GM12891 (cell line): ENCODE measurements around the gene CPNE8.
"Not testable (repeated sequence)": the region's sequence is repeated elsewhere in the genome, so short reads cannot be mapped to it uniquely, and the experiment has no call there.

ENCODE experiments used
- DNase-seq: peaks from one replicate; pipeline ENCODE4 v3.0.0; 2011; ENCODE audit warnings: low spot score; ENCODE audit not compliant: insufficient read length
- FAIRE-seq: peaks from 2 replicates; lab custom pipeline; 2011; peaks lifted over from hg19 to GRCh38; lab: Jason Lieb, UNC
- PAX5 ChIP-seq: IDR thresholded peaks from 2 replicates; pipeline ENCODE4 v1.6.1; 2011; ENCODE audit warnings: low read length, moderate library complexity, mild to moderate bottlenecking; ENCODE audit not compliant: insufficient read depth, severe bottlenecking
- POLR2A ChIP-seq: IDR thresholded peaks from 2 replicates; pipeline ENCODE4 v1.6.1; 2011; ENCODE audit warnings: low read depth, low read length, control low read depth
- POLR2AphosphoS5 ChIP-seq: IDR thresholded peaks from 2 replicates; pipeline ENCODE4 v1.6.1; 2011; ENCODE audit warnings: low read depth, low read length, control low read depth
- POU2F2 ChIP-seq: IDR thresholded peaks from 2 replicates; pipeline ENCODE4 v1.6.1; 2011; ENCODE audit warnings: low read depth, mild to moderate bottlenecking, control low read depth, low read length, moderate library complexity
- SPI1 ChIP-seq: IDR thresholded peaks from 2 replicates; pipeline ENCODE4 v1.6.1; 2011; ENCODE audit warnings: low read depth, low read length, control low read depth
- TAF1 ChIP-seq: IDR thresholded peaks from 2 replicates; pipeline ENCODE4 v1.6.1; 2011; ENCODE audit warnings: low read depth, low read length, control low read depth

CPNE8 gene

DNA sequence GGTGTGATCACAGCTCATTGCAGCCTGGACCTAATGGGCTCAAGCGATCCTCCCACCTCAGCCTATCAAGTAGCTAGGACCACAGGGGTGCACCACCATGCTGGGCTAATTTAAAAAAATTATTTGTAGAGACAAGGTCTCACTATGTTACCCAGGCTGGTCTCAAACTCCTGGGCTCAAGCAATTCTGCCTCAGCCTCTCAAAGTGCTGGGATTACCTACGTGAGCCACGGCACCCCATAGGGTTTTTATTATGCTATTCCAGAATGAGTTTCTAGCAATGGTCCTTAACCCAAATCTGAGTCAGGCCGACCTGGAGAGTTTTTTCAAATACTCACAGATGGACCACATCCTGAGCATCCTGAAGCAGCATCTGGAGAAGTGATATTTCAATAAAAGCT is 159.8 kb downstream of the CPNE8 start:
- no peak for FAIRE-seq
- TF ChIP-seq TAF1 (no peak), SPI1 (no peak), POLR2AphosphoS5 (no peak), POLR2A (no peak), PAX5 (no peak), POU2F2 (no peak)
- no peak for DNase-seq

DNA sequence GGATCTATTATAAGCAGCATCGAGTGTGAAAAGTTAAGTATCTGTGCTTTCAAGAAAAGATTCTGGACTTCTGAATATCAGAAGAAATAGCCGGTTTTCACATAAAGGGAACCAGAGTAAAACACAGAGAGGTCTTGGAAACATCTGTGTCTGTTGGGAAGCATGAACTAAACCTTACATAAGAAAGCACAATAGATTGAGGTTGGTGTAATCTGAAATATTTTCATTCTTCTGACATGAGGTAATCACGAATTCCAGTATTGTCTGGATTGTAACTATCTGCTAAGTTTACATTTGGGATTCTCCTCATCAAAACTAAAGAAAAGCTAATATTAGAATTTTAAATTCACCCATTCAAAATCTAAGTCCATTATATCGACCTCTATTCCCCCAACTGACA is 161.3 kb downstream of the CPNE8 start:
- DNase-seq = no peak
- TF ChIP-seq PAX5 (no peak), SPI1 (no peak), POLR2AphosphoS5 (no peak), POU2F2 (no peak)
- no peak for FAIRE-seq

DNA sequence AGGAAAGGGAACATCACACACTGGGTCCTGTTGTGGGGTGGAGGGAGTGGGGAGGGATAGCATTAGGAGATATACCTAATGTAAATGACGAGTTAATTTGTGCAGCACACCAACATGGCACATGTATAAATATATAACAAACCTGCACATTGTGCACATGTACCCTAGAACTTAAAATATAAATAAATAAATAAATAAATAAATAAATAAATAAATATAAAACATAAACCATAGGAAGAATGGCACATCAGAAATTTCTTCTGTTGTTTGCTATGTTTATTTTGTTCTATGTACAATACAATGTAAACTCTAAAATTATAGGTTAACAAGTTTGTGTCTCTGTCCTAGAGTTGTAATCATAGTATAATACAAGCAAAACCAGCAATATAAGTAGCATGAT is 162.9 kb downstream of the CPNE8 start:
- not testable (repeated sequence) for FAIRE-seq, DNase-seq

DNA sequence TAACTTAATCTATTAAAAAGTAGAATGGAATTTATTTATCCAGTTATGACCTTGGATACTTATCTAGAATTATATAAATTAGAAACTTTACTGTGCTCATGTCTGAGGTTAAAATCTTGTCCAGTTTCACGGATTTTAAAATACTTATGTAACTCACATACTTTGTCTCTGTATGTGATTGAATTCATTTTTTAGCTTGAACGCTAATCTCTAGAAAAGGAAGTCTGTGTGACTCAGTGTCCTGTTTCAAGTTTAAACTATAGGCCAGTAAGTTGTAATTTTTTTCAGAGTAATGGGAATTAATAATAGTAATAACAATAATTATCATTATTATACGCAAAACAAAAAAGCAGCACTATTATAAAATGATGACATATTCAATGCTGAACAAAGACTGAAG is 168.6 kb downstream of the CPNE8 start:
- FAIRE-seq = no peak
- TF ChIP-seq PAX5 (no peak), POLR2AphosphoS5 (no peak)
- no peak for DNase-seq

DNA sequence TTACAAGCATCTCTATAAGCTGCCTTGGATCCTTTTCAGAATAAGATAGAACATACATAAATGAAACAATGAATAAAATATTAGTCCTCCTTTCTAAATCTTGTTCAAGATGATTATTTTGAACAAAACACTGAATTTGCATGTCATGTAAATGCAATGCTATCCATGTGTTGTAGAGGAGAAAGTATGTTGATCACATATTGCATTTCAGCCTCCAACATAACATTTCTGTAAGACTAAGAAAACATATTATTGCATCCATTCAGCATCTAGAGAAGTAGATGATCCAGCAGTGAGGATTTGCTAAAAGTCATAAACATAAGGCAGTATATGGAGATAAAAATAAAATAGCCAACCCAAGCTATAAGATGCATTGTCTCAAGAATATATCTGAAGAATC is 172.6 kb downstream of the CPNE8 start:
- FAIRE-seq = no peak
- TF ChIP-seq PAX5 (no peak), TAF1 (no peak), POU2F2 (no peak), POLR2A (no peak), POLR2AphosphoS5 (no peak), SPI1 (no peak)
- no peak for DNase-seq

DNA sequence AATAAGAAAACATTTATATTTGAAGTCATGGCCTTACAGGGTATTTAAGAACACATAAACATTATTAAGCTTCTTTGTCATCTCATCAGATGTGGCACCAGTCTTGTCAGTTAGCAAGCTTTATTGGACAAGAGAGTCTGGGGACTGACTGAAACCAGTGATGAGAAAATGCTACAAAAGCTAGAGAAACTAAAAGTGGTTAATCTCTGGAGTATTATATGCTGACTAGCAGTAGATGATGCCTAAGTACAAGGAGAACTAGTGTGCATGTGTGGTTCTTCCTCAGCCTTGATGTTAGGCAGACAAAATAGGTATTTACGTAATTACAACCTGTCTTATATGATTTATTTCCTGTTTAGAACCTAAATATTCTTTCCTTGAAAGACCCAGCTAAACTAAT is 176.5 kb downstream of the CPNE8 start:
- FAIRE-seq (no peak), DNase-seq (no peak)
- TF ChIP-seq PAX5 = no peak
- no peak for TF ChIP-seq POU2F2
- no peak for TF ChIP-seq SPI1

DNA sequence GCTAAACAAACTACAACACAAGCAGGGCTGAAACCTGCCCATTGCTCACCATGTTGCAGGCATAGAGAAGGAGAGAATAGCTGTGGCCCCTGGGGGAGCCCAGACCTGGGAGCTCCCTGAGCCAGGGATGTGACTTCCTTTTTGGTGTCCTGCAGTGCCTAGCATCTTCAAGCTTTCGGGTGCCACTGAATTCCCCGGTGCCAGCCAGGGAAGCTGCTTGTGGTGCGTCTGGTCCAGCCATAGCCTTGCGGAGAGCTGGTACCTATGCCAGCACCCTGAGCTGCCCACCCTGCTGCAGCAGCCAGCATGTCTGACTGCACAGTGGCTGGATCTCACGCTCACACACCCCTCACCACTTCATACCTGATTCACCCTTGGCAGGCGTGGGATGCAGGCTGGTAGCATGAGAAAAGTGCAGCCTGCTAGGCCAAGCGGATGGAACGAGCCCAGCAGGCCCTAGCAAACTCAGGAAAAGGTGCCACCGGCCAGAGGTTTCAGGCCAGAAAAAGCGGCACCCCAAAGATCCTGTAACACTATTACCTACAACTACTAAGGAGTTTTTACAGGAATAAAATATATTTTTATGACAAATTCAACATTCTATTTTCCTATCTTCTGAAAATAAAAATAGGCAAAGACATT is 183.7 kb downstream of the CPNE8 start:
- DNase-seq (no peak), FAIRE-seq (no peak)
- TF ChIP-seq POLR2AphosphoS5 = no peak
- no peak for TF ChIP-seq PAX5
- TF ChIP-seq TAF1 = no peak
- TF ChIP-seq POU2F2 = no peak
- no peak for TF ChIP-seq SPI1

DNA sequence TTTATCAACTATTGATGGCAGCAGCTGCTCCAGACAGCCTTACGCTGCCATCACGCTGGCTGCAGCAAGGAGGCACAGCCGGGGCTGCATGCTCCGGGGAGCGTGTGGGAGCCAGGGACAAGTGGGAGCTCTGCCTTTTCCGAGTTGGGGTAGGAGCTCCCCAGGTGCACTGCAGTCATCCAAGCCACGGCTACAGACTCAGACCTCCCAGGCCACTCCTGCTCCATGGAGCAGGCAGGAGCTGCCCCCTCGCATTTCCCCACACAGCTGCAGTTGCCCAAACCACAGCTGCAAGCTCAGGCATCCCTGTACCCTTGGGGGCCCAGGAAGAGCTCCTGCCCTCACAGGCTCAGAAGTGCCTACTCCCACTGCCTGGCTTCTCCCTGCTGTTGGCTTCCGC is 184.7 kb downstream of the CPNE8 start:
- FAIRE-seq = no peak
- DNase-seq = no peak
- TF ChIP-seq POLR2A (no peak), TAF1 (no peak), SPI1 (no peak), POU2F2 (no peak), PAX5 (no peak), POLR2AphosphoS5 (no peak)

DNA sequence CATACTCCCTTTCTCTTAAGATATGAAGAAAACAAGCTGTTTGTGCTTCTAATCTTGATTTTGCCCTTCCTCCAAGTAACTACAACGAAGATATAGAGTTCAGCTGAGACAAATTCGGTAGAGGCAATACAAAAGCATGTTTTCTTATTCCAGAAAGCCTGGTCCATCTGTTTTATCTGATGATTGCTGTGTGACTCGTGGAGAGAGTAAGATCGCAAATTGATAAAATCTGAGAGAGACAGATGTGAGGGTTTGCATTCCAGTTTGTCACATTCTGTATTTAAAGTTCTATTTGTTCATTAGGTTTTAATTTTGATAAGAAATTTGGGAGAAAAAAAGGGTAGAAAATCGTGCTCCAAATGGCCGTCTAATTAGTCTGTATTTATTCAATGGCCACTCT is 192.1 kb downstream of the CPNE8 start:
- FAIRE-seq (no peak), DNase-seq (no peak)
- TF ChIP-seq POLR2A (no peak), SPI1 (no peak), TAF1 (no peak), POU2F2 (no peak), PAX5 (no peak)

DNA sequence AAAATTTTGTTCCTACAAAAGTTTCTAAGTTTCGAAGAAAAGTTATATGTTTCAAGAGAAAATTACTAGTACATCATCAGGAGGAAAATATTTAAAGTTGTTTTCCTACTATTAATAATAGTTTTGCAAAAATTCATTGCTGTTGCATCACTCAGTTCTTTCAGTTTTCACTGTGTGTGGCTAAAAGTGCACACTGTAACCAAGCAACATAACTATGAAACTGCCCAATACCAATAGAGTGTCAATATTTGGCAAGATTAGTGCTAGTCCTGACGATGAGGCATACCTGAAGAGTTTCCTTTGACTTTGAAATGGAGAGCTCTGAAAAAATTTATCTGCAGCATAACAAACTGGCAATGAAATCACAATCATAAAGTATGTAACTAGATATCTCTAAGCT is 194.3 kb downstream of the CPNE8 start:
- FAIRE-seq (no peak), DNase-seq (no peak)
- TF ChIP-seq PAX5 (no peak), POLR2A (no peak), TAF1 (no peak), POU2F2 (no peak), POLR2AphosphoS5 (no peak), SPI1 (no peak)
